Right lobe of liver (tissue), 6 donors: ENCODE measurements around the gene CDH13. TPM values are rescaled to one million over a fixed set of nuclear protein-coding genes. Genes with fewer than 3 reads are reported as not detected.

ENCODE experiments used
- ATAC-seq, 4 donors: fragments of 200-7000 bp; cut with Tn5 transposase; one replicate each; pipeline ENCODE4 v1.9.1; 2020; ENCODE audit warnings: mild to moderate bottlenecking in 4 of 4, moderate library complexity in 4 of 4
- DNase-seq, 3 donors: peaks; one replicate each; pipeline ENCODE4 v3.0.0-alpha.2; 2020
- H3K27ac ChIP-seq, 3 donors: fragments of 200-600 bp; one replicate each; pipeline ENCODE4 v1.8.0; 2022
- H3K27me3 ChIP-seq, 2 donors: fragments of 200-600 bp; one replicate each; pipeline ENCODE4 v1.8.0; 2022
- H3K36me3 ChIP-seq, 4 donors: fragments of 200-600 bp; sonication (generic) in 1 of 4; one replicate each; pipeline versions ENCODE4 v1.5.1 to v1.8.0; 2017 to 2022; ENCODE audit warnings: control low read depth in 1 of 4
- H3K4me1 ChIP-seq, 4 donors: fragments of 200-600 bp; sonication (generic) in 1 of 4; one replicate each; pipeline versions ENCODE4 v1.5.1 to v1.8.0; 2017 to 2022; ENCODE audit warnings: control low read depth in 1 of 4
- H3K4me3 ChIP-seq, 3 donors: fragments of 200-600 bp; one replicate each; pipeline ENCODE4 v1.8.0; 2022
- H3K9me3 ChIP-seq, 4 donors: fragments of 200-600 bp; sonication (generic) in 1 of 4; one replicate each; pipeline versions ENCODE4 v1.5.1 to v1.8.0; 2017 to 2022; ENCODE audit warnings: control low read depth in 1 of 4
- POLR2A ChIP-seq: fragments of 450-650 bp; IDR thresholded peaks from one replicate; pipeline ENCODE4 v1.6.1; 2017; ENCODE audit warnings: antibody characterized with exemption, mild to moderate bottlenecking
- WGBS: methylation state at CpG from one replicate; pipeline ENCODE4 v1.1.6; 2018; ENCODE audit warnings: low coverage, low lambda C conversion rate; ENCODE audit not compliant: insufficient coverage; ENCODE audit errors: missing lambda C conversion rate; 5-methylcytosine and 5-hydroxymethylcytosine counted together
- intact Hi-C, 2 donors: fragments of 100-400 bp; cut with DNase I; formaldehyde crosslinking; loops; one replicate each; pipeline versions ENCODE4 v1.11.2 to v1.14.1; 2022
- total RNA-seq, 6 experiments: library from RNA; depleted of rRNA in 2 of 6; stranded (reverse); fragments of >200 nt in 2 of 6; fragmentation: NEBNext Ultra II Directional in 3 of 6; extraction: Animal tissue kit (Norgen Biotek cat#: 25700) in 3 of 6; gene quantifications; one replicate each; pipeline versions ENCODE4 v1.1.0 to v1.2.4, GENCODE V29; 2016 to 2023
- TF ChIP-seq, protein P1 (sequence below), 4 donors: fragments of 200-600 bp in 3 of 4; fragments of 450-650 bp in 1 of 4; IDR thresholded peaks; one replicate each; pipeline versions ENCODE4 v1.5.1 to v1.8.0; 2016 to 2022; ENCODE audit warnings: antibody characterized with exemption in 4 of 4, mild to moderate bottlenecking in 2 of 4
- donor health status: DM: no; HTN: yes; CAD: no.
- donor health status: DM: no; HTN: no; CAD: no.
- donor health status: DM: no; HTN: no; CAD: no.
- donor health status: DM: no; HTN: yes; CAD: no.
- donor health status: DM: no; HTN: yes; CAD: no.

CDH13 gene
- total RNA-seq, 6 experiments from 2014 or later = 0.13 to 4.6 (median 0.49) TPM

DNA sequence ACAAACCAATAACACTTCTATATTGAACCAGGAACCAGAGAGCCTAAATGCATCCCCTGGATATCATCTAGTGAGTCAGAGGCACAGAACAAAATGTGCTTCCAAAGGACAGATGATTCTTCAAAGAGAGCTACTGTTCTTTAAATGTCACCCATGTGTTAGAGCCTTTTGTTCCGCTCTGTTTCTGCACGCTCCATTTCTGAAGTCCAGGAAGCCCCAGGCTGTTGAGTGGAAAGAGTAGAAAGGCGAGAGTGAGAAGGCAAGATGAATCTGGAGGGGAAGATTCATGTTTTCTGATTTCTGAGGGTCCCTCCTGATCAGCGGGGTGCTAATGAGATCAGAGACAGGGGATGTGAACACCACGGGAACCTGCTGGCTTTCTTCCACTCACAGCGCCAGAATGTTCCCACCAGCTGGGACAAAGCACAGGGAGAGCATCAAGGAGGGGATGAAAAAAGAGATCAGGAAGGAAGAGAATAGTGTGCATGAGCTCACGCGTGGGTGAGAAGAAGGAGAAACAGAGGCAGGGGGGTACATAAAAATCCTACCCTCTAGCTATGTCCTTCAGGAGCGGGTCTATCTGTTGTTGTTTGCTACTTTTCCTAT is 621.1 kb downstream of the CDH13 start:
- H3K4me1 ChIP-seq = no peaks in the 10 kb centered on the region
- H3K36me3 ChIP-seq = no peaks in the 10 kb centered on the region
- H3K27me3 ChIP-seq = no peaks in the 10 kb centered on the region
- ATAC-seq = no peak
- WGBS = 42% methylated on average over 8 of the region's 9 CpGs
- intact Hi-C loops = no loop called here
- H3K27ac ChIP-seq = no peak overlapping the region
- TF ChIP-seq, protein P1, sequence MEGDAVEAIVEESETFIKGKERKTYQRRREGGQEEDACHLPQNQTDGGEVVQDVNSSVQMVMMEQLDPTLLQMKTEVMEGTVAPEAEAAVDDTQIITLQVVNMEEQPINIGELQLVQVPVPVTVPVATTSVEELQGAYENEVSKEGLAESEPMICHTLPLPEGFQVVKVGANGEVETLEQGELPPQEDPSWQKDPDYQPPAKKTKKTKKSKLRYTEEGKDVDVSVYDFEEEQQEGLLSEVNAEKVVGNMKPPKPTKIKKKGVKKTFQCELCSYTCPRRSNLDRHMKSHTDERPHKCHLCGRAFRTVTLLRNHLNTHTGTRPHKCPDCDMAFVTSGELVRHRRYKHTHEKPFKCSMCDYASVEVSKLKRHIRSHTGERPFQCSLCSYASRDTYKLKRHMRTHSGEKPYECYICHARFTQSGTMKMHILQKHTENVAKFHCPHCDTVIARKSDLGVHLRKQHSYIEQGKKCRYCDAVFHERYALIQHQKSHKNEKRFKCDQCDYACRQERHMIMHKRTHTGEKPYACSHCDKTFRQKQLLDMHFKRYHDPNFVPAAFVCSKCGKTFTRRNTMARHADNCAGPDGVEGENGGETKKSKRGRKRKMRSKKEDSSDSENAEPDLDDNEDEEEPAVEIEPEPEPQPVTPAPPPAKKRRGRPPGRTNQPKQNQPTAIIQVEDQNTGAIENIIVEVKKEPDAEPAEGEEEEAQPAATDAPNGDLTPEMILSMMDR (IDR thresholded peaks at IDR 0.05) = no peak
- TF ChIP-seq POLR2A = no peak
- H3K4me3 ChIP-seq = no peak overlapping the region
- H3K9me3 ChIP-seq = no peaks in the 10 kb centered on the region
- DNase-seq = no peak

DNA sequence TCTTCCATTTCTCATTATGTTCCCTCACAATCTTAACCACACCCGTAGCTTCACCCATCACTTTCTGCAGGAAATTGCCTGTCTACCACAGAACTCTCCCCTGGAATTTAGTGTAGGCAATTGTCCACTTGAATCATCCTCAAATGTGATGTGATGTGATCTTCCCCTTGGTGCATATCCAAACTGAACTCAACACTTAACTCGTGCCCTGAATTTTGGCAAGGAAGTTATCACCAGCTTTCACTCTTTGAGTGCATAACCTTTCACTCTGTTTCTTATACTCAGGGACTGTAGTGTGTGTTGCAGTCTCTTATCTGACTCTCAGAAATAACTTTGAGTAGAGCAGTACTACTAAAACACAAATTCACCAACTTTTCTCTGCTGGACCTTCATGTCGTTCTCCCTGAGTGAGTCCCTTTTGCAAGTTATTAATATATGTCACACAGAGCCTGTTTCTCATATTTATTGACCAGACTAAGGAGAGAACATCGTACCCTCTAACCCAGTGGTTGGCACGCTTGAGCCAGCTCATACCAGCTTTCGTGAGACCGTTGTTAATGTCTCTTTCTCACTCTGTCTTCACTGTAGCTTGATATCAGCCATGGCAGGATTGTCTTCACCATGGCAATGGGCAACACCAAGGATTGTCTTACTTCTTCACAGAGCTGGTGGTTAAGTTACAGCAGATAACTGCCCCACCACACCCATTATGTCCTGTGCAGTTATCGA is 622.1 kb downstream of the CDH13 start:
- intact Hi-C loops = no loop called here
- WGBS = 59% methylated on average over 8 of the region's 8 CpGs
- no peak overlapping the region for H3K27ac ChIP-seq

DNA sequence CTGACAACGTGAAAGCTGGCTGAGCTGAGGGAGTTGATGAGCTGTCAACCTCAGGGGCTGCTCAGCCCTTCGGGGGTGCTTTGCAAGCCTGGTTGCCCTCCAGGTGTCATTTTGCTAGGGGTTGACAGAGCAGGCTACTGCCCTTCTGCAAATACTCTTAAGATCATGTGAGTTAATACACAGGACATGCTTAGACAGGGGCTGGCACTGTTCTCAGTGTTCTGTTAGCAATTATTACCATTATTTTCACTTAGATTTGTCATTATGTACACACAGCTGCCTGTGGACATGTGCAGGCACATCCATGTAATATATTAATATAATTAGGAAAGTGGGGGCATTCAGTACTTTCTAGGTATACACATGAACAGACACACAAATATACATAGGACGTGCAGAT is 626.8 kb downstream of the CDH13 start:
- 44% methylated on average over 3 of the region's 3 CpGs for WGBS
- DNase-seq = no peak
- no peak for ATAC-seq

More for the DNA sequence above, 622.1 kb downstream of the CDH13 start:
- no peaks in the 10 kb centered on the region for H3K4me1 ChIP-seq
- H3K36me3 ChIP-seq = no peaks in the 10 kb centered on the region
- no peak for TF ChIP-seq POLR2A
- H3K9me3 ChIP-seq = no peaks in the 10 kb centered on the region
- no peak overlapping the region for H3K4me3 ChIP-seq
- ATAC-seq = no peak
- no peaks in the 10 kb centered on the region for H3K27me3 ChIP-seq
- DNase-seq = no peak

DNA sequence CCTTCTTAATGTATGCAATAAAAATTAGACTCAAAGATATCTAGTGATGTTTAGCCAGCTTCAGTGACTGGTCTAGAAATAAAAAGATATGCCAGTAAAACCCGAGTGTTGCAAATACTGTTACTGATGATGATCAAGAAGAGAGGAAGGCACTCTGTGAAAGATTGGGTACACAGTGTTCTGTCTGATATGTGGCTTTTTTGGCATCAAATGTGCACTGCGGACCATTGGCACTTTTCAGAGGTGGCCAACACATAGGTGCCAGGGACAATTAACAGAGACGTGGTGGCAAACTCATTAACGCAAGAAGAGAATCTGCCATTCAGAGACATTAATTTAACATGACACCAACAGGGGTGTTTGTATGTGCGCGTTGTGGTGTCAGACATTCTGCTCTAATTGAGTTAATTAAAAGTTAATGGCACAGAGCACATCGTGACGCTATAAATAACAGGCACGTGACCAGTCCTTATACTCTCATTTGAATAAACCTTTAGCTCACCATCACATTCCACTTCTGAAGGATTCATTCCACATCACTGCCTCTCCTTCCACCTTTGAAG is 631.7 kb downstream of the CDH13 start:
- TF ChIP-seq POLR2A = no peak
- TF ChIP-seq, protein P1 (IDR thresholded peaks at IDR 0.05) = no peak
- Histone ChIP-seq H3K9me3 (no peaks in the 10 kb centered on the region), H3K27ac (no peak overlapping the region), H3K27me3 (no peaks in the 10 kb centered on the region), H3K4me1 (no peaks in the 10 kb centered on the region), H3K4me3 (no peak overlapping the region), H3K36me3 (no peaks in the 10 kb centered on the region)
- intact Hi-C loops = no loop called here
- no peak for DNase-seq
- ATAC-seq = no peak
- WGBS = 77% methylated on average over 9 of the region's 9 CpGs

More for the DNA sequence above, 626.8 kb downstream of the CDH13 start:
- H3K36me3 ChIP-seq = no peaks in the 10 kb centered on the region
- H3K4me1 ChIP-seq = no peaks in the 10 kb centered on the region
- no peak overlapping the region for H3K4me3 ChIP-seq
- no peaks in the 10 kb centered on the region for H3K9me3 ChIP-seq
- intact Hi-C loops = no loop called here
- no peak overlapping the region for H3K27ac ChIP-seq
- no peaks in the 10 kb centered on the region for H3K27me3 ChIP-seq
- TF ChIP-seq POLR2A = no peak
- TF ChIP-seq, protein P1 (IDR thresholded peaks at IDR 0.05) = no peak
